HG03432 (cell line): ENCODE measurements around the gene FXYD1.

Source experiments
- ATAC-seq: cut with Tn5 transposase; IDR thresholded peaks from one replicate; pipeline ENCODE4 v1.9.1; 2021; ENCODE audit warnings: mild to moderate bottlenecking, moderate library complexity; ENCODE audit not compliant: unreplicated experiment

Gene FXYD1

GRCh38 chr19:35184267-35184666 is 45.6 kb downstream of the FXYD1 start:
- ATAC-seq = no peak

GRCh38 chr19:35184884-35185283 is 46.3 kb downstream of the FXYD1 start:
- ATAC-seq = no peak
